ENCODE data around the gene ATRNL1. TPM values are rescaled to one million over a fixed set of nuclear protein-coding genes. Genes with fewer than 3 reads are reported as not detected.

Gene ATRNL1
- polyA plus RNA-seq, 3 donors: not detected

DNA sequence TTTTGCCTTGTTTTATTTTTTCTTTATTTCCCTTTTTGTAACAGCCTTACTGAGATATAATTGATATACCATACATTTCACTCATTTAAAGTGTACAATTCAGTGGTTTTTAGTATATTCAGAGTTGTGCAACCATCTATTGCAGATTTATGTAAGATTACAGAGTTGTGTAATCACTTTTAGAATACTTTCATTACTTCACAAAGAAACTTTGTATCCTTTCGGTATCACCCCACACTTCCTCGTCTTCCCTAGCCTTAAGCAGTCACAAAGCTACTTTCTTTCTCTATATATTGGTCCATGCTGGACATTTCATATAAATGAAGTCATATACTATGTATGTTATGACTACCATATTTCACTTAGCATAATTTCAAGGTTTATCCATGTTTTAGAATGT is 74.6 kb downstream of the ATRNL1 start:
- no peaks in the 10 kb centered on the region for H3K27me3 ChIP-seq (ENCODE audit: control insufficient read depth in 2 of 2, insufficient read depth in 2 of 2, low read length in 2 of 2)
- Mint-ChIP-seq H3K27ac (peak overlapping the region in 4 of 7 donors; percentile 43 to 83 (median 66)), H3K4me3 (peak overlapping the region in 1 of 2 donors; percentile 30), H3K9me3 (no peaks in the 10 kb centered on the region), H3K36me3 (no peaks in the 10 kb centered on the region), H3K27me3 (ENCODE audit: low read depth in 3 of 3) (no peaks in the 10 kb centered on the region), H3K4me1 (peaks cover 40% of the 10 kb centered on the region)
- WGBS (ENCODE audit: insufficient coverage): 0% methylated on average over 2 of the region's 2 CpGs
- H3K4me3 ChIP-seq (replicated peaks in 1 of 3; ENCODE audit: low read depth in 2 of 3, low read length in 3 of 3): peak overlapping the region in 1 of 3 experiments; percentile 11
- no peak overlapping the region for H2AFZ ChIP-seq (ENCODE audit: insufficient read depth, low read depth, low read length, poor library complexity, severe bottlenecking)
- peak overlapping the region; percentile 47 for H3K4me2 ChIP-seq (replicated peaks; ENCODE audit: extremely low read depth, low read length, poor library complexity, severe bottlenecking)
- peak overlapping the region in 1 of 2 donors; percentile 62 for H3K27ac ChIP-seq (ENCODE audit: low read depth in 1 of 2, low read length in 2 of 2)
- no peaks in the 10 kb centered on the region for H3K36me3 ChIP-seq (replicated peaks in 1 of 2; ENCODE audit: control insufficient read depth in 1 of 2, insufficient read depth in 2 of 2, low read length in 2 of 2)
- H3K79me2 ChIP-seq (ENCODE audit: insufficient read depth, low read length): no peaks in the 10 kb centered on the region
- H3K4me1 ChIP-seq (ENCODE audit: control insufficient read depth in 1 of 2, insufficient read depth in 2 of 2, low read length in 2 of 2): peaks cover 22 to 42% of the 10 kb centered on the region in 2 donors
- peak; percentile 27 to 78 (median 48) for DNase-seq
- intact Hi-C loops (cut with micrococcal nuclease): no loop called here
- no peaks in the 10 kb centered on the region for H4K20me1 ChIP-seq (ENCODE audit: insufficient read depth, low read length)
- no peaks in the 10 kb centered on the region for H3K9me3 ChIP-seq (replicated peaks in 1 of 2; ENCODE audit: control insufficient read depth in 1 of 2, insufficient read depth in 1 of 2, low read length in 2 of 2)
- no peak overlapping the region for H3K9ac ChIP-seq (ENCODE audit: insufficient read depth, low read length, poor library complexity, severe bottlenecking)
- TF ChIP-seq, protein P1, sequence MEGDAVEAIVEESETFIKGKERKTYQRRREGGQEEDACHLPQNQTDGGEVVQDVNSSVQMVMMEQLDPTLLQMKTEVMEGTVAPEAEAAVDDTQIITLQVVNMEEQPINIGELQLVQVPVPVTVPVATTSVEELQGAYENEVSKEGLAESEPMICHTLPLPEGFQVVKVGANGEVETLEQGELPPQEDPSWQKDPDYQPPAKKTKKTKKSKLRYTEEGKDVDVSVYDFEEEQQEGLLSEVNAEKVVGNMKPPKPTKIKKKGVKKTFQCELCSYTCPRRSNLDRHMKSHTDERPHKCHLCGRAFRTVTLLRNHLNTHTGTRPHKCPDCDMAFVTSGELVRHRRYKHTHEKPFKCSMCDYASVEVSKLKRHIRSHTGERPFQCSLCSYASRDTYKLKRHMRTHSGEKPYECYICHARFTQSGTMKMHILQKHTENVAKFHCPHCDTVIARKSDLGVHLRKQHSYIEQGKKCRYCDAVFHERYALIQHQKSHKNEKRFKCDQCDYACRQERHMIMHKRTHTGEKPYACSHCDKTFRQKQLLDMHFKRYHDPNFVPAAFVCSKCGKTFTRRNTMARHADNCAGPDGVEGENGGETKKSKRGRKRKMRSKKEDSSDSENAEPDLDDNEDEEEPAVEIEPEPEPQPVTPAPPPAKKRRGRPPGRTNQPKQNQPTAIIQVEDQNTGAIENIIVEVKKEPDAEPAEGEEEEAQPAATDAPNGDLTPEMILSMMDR (IDR thresholded peaks at IDR 0.05): no peak

DNA sequence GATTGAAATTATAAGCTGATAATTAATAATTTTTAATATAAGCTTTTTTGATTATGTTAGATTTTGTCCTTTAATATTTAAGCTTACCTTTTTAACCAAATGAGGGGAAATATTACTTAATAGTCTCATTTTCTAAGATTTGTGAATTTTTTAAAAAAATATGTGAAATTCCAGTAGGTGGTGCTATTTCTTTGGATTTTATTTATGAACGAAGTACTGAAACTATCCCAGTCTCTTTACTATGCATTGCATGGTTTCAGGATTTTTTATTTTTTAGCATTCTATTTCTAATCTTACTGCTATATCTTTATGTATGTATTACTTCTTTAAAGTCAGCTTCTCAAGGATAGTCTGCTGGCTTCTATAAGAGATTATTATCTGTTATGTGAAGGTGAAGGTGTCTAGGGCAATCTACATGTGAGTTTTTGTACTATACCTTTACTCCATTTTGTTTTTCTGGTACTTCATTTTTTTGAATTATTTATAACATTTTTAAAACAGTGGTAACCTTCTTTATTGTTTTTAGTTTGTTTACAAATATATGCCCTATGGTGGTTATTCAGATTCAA is 78.3 kb downstream of the ATRNL1 start:
- DNase-seq: peak in 1 of 3 donors; percentile 7
- TF ChIP-seq, protein P1 (IDR thresholded peaks at IDR 0.05): peak; percentile 71
- no peaks in the 10 kb centered on the region for H3K36me3 Mint-ChIP-seq
- peaks cover 14 to 31% of the 10 kb centered on the region in 2 donors for H3K4me1 ChIP-seq (ENCODE audit: control insufficient read depth in 1 of 2, insufficient read depth in 2 of 2, low read length in 2 of 2)
- H3K4me3 Mint-ChIP-seq: no peak overlapping the region
- no peak overlapping the region for H3K27ac ChIP-seq (ENCODE audit: low read depth in 1 of 2, low read length in 2 of 2)
- no peaks in the 10 kb centered on the region for H4K20me1 ChIP-seq (ENCODE audit: insufficient read depth, low read length)
- intact Hi-C loops (cut with micrococcal nuclease): no loop called here
- no peaks in the 10 kb centered on the region for H3K9me3 Mint-ChIP-seq
- no peaks in the 10 kb centered on the region for H3K9me3 ChIP-seq (replicated peaks in 1 of 2; ENCODE audit: control insufficient read depth in 1 of 2, insufficient read depth in 1 of 2, low read length in 2 of 2)
- no peaks in the 10 kb centered on the region for H3K27me3 ChIP-seq (ENCODE audit: control insufficient read depth in 2 of 2, insufficient read depth in 2 of 2, low read length in 2 of 2)
- H2AFZ ChIP-seq (ENCODE audit: insufficient read depth, low read depth, low read length, poor library complexity, severe bottlenecking): no peak overlapping the region
- peaks cover 30% of the 10 kb centered on the region for H3K4me1 Mint-ChIP-seq
- H3K4me2 ChIP-seq (replicated peaks; ENCODE audit: extremely low read depth, low read length, poor library complexity, severe bottlenecking): no peak overlapping the region
- no peaks in the 10 kb centered on the region for H3K36me3 ChIP-seq (replicated peaks in 1 of 2; ENCODE audit: control insufficient read depth in 1 of 2, insufficient read depth in 2 of 2, low read length in 2 of 2)
- H3K27me3 Mint-ChIP-seq (ENCODE audit: low read depth in 3 of 3): no peaks in the 10 kb centered on the region
- H3K4me3 ChIP-seq (replicated peaks in 1 of 3; ENCODE audit: low read depth in 2 of 3, low read length in 3 of 3): no peak overlapping the region
- no peak overlapping the region for H3K27ac Mint-ChIP-seq
- no peak overlapping the region for H3K9ac ChIP-seq (ENCODE audit: insufficient read depth, low read length, poor library complexity, severe bottlenecking)
- no CpG with 5 or more reads among the region's 1 CpG for WGBS (ENCODE audit: insufficient coverage)
- no peaks in the 10 kb centered on the region for H3K79me2 ChIP-seq (ENCODE audit: insufficient read depth, low read length)

Measured in CD14-positive monocyte (primary cell).